B cell (primary cell): ENCODE measurements around the gene XXYLT1. TPM values are rescaled to one million over a fixed set of nuclear protein-coding genes. Genes with fewer than 3 reads are reported as not detected.

ENCODE experiments used
- ATAC-seq: fragments of 200-7000 bp; cut with Tn5 transposase; one replicate; pipeline ENCODE4 v1.10.0; 2021; ENCODE audit warnings: low read depth, mild to moderate bottlenecking, moderate number of reproducible peaks, moderate library complexity
- CTCF ChIA-PET: fragments of 350-600 bp; sonication (Branson Sonifier 250); formaldehyde crosslinking; loops from one replicate; lab custom pipeline; 2021; ENCODE audit warnings: antibody characterized with exemption, inconsistent platforms; lab: Charles Lee
- POLR2A ChIA-PET: fragments of 350-600 bp; sonication (Branson Sonifier 250); formaldehyde crosslinking; loops from one replicate; lab custom pipeline; 2021; ENCODE audit warnings: antibody characterized with exemption; lab: Charles Lee
- DNase-seq: peaks from one replicate; pipeline ENCODE4 v3.0.0; 2013
- H2AFZ ChIP-seq: 2 replicates; pipeline ENCODE4 v1.6.1; 2012; ENCODE audit warnings: mild to moderate bottlenecking, low read depth, low read length; ENCODE audit not compliant: insufficient read depth, poor library complexity, severe bottlenecking
- H3K27ac ChIP-seq, 2 donors: 1 replicate in 1 of 2; 2 replicates in 1 of 2; pipeline ENCODE4 v1.5.1; 2012 to 2013; ENCODE audit warnings: low read length in 2 of 2, mild to moderate bottlenecking in 2 of 2, moderate library complexity in 1 of 2
- H3K27me3 ChIP-seq, 4 experiments: fragments of 200-600 bp in 1 of 4; sonication (generic) in 1 of 4; replicated peaks in 1 of 4; 1 replicate in 2 of 4; 2 replicates in 2 of 4; pipeline versions ENCODE4 v1.6.1 to v1.7.0; 2013 to 2016; ENCODE audit warnings: low read length in 3 of 4, mild to moderate bottlenecking in 2 of 4, mixed read lengths in 1 of 4, moderate library complexity in 1 of 4; ENCODE audit not compliant: insufficient read depth in 4 of 4, control insufficient read depth in 3 of 4; ENCODE audit errors: control extremely low read depth in 1 of 4
- H3K36me3 ChIP-seq, 2 experiments: replicated peaks in 1 of 2; 1 replicate in 1 of 2; 2 replicates in 1 of 2; pipeline versions ENCODE4 v1.6.1 to v1.7.1; 2013; ENCODE audit warnings: low read length in 1 of 2; ENCODE audit not compliant: insufficient read depth in 2 of 2, control insufficient read depth in 1 of 2; ENCODE audit errors: control extremely low read depth in 1 of 2, extremely low read depth in 1 of 2
- H3K4me1 ChIP-seq, 2 donors: fragments of 200-600 bp in 1 of 2; sonication (generic) in 1 of 2; 1 replicate in 1 of 2; 2 replicates in 1 of 2; pipeline versions ENCODE4 v1.5.1 to v1.6.1; 2013 to 2017; ENCODE audit warnings: low read length in 2 of 2; ENCODE audit not compliant: control insufficient read depth in 2 of 2, insufficient read depth in 2 of 2
- H3K4me2 ChIP-seq: replicated peaks from 2 replicates; pipeline ENCODE3; 2012; ENCODE audit warnings: mild to moderate bottlenecking, low read depth, low read length; ENCODE audit not compliant: poor library complexity, severe bottlenecking
- H3K4me3 ChIP-seq, 5 experiments: fragments of 200-600 bp in 1 of 5; sonication (generic) in 1 of 5; 1 replicate in 3 of 5; 2 replicates in 2 of 5; pipeline versions ENCODE4 v1.5.1 to v1.7.0; 2011 to 2016; ENCODE audit warnings: low read length in 4 of 5, mild to moderate bottlenecking in 4 of 5, low read depth in 2 of 5, control low read depth in 1 of 5, moderate library complexity in 1 of 5; ENCODE audit not compliant: insufficient read depth in 1 of 5; ENCODE audit errors: control extremely low read depth in 1 of 5, extremely low read depth in 1 of 5
- H3K79me2 ChIP-seq: fragments of 200-600 bp; sonication (generic); one replicate; pipeline ENCODE4 v1.6.0; 2016; ENCODE audit warnings: low read length; ENCODE audit not compliant: control insufficient read depth, insufficient read depth
- H3K9ac ChIP-seq: fragments of 200-600 bp; sonication (generic); 2 replicates; pipeline ENCODE4 v1.6.1; 2017; ENCODE audit warnings: mild to moderate bottlenecking, low read length, moderate library complexity
- H3K9me3 ChIP-seq, 3 donors: one replicate each; pipeline versions ENCODE4 v1.6.1 to v1.7.1; 2013; ENCODE audit warnings: low read length in 2 of 3; ENCODE audit not compliant: control insufficient read depth in 2 of 3, insufficient read depth in 1 of 3; ENCODE audit errors: control extremely low read depth in 1 of 3
- H4K20me1 ChIP-seq: 2 replicates; pipeline ENCODE4 v1.6.0; 2012; ENCODE audit warnings: mild to moderate bottlenecking, low read length; ENCODE audit not compliant: insufficient read depth, control insufficient read depth, poor library complexity, severe bottlenecking
- H3K27ac Mint-ChIP-seq: one replicate; pipeline ENCODE4 v1.8.0; 2021; ENCODE audit warnings: mixed read lengths
- H3K27me3 Mint-ChIP-seq: one replicate; pipeline ENCODE4 v1.8.0; 2021; ENCODE audit warnings: mixed read lengths
- H3K4me1 Mint-ChIP-seq: one replicate; pipeline ENCODE4 v1.8.0; 2021; ENCODE audit warnings: mixed read lengths
- H3K4me3 Mint-ChIP-seq: one replicate; pipeline ENCODE4 v1.8.0; 2021; ENCODE audit warnings: mixed read lengths
- H3K9me3 Mint-ChIP-seq: one replicate; pipeline ENCODE4 v1.8.0; 2022; ENCODE audit warnings: mixed read lengths; ENCODE audit not compliant: insufficient read depth
- EZH2 ChIP-seq: IDR thresholded peaks from 2 replicates; pipeline ENCODE4 v1.6.1; 2012; ENCODE audit warnings: borderline replicate concordance, low read depth, mild to moderate bottlenecking, moderate library complexity, low read length; ENCODE audit not compliant: insufficient read depth, poor library complexity, severe bottlenecking
- WGBS: methylation state at CpG from one replicate; pipeline ENCODE4 v1.1.5; 2013; ENCODE audit warnings: missing lambda C conversion rate; ENCODE audit not compliant: insufficient coverage; 5-methylcytosine and 5-hydroxymethylcytosine counted together
- intact Hi-C: fragments of 100-400 bp; cut with micrococcal nuclease; formaldehyde crosslinking; loops from one replicate; pipeline ENCODE4 v1.10.0; 2022
- polyA plus RNA-seq: library from polyadenylated mRNA; depleted of rRNA; stranded (reverse); fragments of >200 nt; gene quantifications from 2 replicates; pipeline ENCODE4 v1.2.3, GENCODE V29; 2012
- total RNA-seq, 2 donors: library from RNA; stranded (reverse); fragments of 120-200 nt in 1 of 2; gene quantifications; 1 replicate in 1 of 2; 2 replicates in 1 of 2; pipeline versions ENCODE4 v1.2.3 to v1.2.4, GENCODE V29; 2013 to 2022
- TF ChIP-seq, protein P1 (sequence below): fragments of 200-600 bp; IDR thresholded peaks from one replicate; pipeline ENCODE4 v1.8.0; 2022; ENCODE audit warnings: antibody characterized with exemption, mild to moderate bottlenecking

XXYLT1 gene
- total and polyA plus RNA-seq, 2 donors (not counting 1 experiment from before 2014, with no cell fraction given) = 2.6 to 11.2 TPM

DNA sequence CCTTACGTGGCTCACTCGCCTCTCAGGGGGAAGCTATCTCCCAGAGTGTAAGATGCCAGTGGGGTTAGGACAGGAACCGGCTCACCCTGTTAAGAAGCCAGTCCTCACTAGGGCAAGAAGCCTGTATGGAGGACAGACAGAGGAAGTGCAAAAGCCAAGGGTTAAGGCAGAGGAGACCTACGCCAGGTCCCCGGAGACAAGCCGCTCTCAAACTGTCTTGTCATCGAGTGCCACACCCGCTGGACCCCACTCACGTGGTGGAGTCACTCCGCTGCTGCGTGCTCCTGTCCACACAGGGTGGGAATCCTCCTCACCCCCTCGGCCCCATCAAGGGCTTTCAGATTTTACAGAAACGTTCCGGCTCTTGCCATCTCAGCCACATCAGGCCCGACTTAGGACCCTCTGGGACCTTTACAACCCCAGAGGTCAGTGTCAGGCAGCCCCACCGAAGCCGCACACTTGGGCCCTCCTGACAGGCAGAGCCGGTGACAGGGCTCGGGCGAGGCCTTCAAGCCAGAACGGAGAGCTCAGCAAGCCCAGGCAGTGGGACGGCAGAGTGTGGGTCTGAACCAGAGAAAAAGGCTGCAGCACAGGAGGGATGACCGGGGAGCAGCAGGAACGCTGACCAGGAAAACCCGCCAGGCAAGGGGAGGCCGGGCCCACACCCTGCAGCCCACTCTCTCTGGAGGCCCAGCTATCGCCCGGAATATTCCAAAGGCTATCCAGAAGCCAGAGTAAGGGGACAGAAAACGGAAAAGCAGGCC is 61.7 kb downstream of the XXYLT1 start:
- no peak overlapping the region for H3K4me3 Mint-ChIP-seq
- Histone ChIP-seq H3K27me3 (no peaks in the 10 kb centered on the region), H3K36me3 (no peaks in the 10 kb centered on the region), H3K79me2 (no peaks in the 10 kb centered on the region), H3K9ac (no peak overlapping the region), H3K27ac (no peak overlapping the region), H3K9me3 (peaks cover 0 to 8% (median 0%) of the 10 kb centered on the region in 3 donors), H2AFZ (no peak overlapping the region), H3K4me1 (peaks cover 14 to 29% of the 10 kb centered on the region in 2 donors), H3K4me2 (no peak overlapping the region), H3K4me3 (no peak overlapping the region), H4K20me1 (no peaks in the 10 kb centered on the region)
- intact Hi-C loops = loop anchor here (5.0 kb wide), 1 partner anchor 62 kb away; no protein-coding TSS in a partner anchor
- no peak for TF ChIP-seq EZH2
- TF ChIP-seq, protein P1, sequence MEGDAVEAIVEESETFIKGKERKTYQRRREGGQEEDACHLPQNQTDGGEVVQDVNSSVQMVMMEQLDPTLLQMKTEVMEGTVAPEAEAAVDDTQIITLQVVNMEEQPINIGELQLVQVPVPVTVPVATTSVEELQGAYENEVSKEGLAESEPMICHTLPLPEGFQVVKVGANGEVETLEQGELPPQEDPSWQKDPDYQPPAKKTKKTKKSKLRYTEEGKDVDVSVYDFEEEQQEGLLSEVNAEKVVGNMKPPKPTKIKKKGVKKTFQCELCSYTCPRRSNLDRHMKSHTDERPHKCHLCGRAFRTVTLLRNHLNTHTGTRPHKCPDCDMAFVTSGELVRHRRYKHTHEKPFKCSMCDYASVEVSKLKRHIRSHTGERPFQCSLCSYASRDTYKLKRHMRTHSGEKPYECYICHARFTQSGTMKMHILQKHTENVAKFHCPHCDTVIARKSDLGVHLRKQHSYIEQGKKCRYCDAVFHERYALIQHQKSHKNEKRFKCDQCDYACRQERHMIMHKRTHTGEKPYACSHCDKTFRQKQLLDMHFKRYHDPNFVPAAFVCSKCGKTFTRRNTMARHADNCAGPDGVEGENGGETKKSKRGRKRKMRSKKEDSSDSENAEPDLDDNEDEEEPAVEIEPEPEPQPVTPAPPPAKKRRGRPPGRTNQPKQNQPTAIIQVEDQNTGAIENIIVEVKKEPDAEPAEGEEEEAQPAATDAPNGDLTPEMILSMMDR = no peak
- no peak overlapping the region for H3K27ac Mint-ChIP-seq
- ChIA-PET CTCF (interaction anchor here (0.6 to 0.9 kb wide), 2 partner anchors 25 to 47 kb away, joined by 3 to 5 read pairs; no protein-coding TSS in a partner anchor), POLR2A (interaction anchor here (1.9 kb wide), 1 partner anchor 61 kb away, joined by 5 read pairs; no protein-coding TSS in a partner anchor)
- H3K4me1 Mint-ChIP-seq = peaks cover 28% of the 10 kb centered on the region
- 95% methylated on average over 27 of the region's 29 CpGs for WGBS
- no peaks in the 10 kb centered on the region for H3K9me3 Mint-ChIP-seq
- DNase-seq (no peak), ATAC-seq (no peak)
- H3K27me3 Mint-ChIP-seq = no peaks in the 10 kb centered on the region

DNA sequence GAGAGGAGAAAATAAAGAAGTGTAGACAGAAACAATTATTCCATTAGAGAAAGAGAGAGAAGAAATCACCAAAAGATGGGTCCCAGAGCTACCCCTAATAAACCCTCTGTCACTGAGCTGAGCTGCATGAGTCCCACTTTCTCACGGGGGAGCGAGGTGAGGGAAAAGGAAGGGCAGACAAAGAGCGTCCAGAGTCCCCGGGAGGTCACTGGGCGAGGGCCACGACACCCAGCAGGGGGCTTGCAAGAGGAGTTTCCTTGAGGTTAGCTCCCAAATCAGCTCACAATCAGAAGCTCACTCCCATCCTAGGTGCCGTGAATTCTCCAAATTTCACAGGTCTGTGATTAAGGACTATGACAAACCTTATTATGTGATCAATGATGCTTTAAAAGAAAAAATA is 62.3 kb downstream of the XXYLT1 start:
- peak overlapping the region; percentile 26 for H3K4me3 Mint-ChIP-seq
- peaks cover 29% of the 10 kb centered on the region for H3K4me1 Mint-ChIP-seq
- ChIA-PET CTCF (interaction anchor here (0.6 to 0.9 kb wide), 2 partner anchors 25 to 48 kb away, joined by 3 to 5 read pairs; no protein-coding TSS in a partner anchor), POLR2A (interaction anchor here (1.9 kb wide), 1 partner anchor 61 kb away, joined by 5 read pairs; no protein-coding TSS in a partner anchor)
- WGBS = 95% methylated on average over 4 of the region's 7 CpGs
- Histone ChIP-seq H3K9ac (no peak overlapping the region), H3K9me3 (peaks cover 0 to 5% (median 0%) of the 10 kb centered on the region in 3 donors), H3K4me2 (no peak overlapping the region), H3K79me2 (no peaks in the 10 kb centered on the region), H3K27me3 (no peaks in the 10 kb centered on the region), H3K4me3 (no peak overlapping the region), H3K27ac (no peak overlapping the region), H2AFZ (no peak overlapping the region), H3K36me3 (no peaks in the 10 kb centered on the region), H4K20me1 (no peaks in the 10 kb centered on the region), H3K4me1 (peaks cover 14 to 30% of the 10 kb centered on the region in 2 donors)
- H3K27me3 Mint-ChIP-seq = no peaks in the 10 kb centered on the region
- ATAC-seq (no peak), DNase-seq (no peak)
- peak overlapping the region; percentile 12 for H3K27ac Mint-ChIP-seq
- intact Hi-C loops = loop anchor here (5.0 kb wide), 1 partner anchor 61 kb away; no protein-coding TSS in a partner anchor
- no peak for TF ChIP-seq EZH2
- TF ChIP-seq, protein P1 = no peak
- no peaks in the 10 kb centered on the region for H3K9me3 Mint-ChIP-seq
